ENCODE measurements around the gene NAV3. TPM values are rescaled to one million over a fixed set of nuclear protein-coding genes. Genes with fewer than 3 reads are reported as not detected.

NAV3 gene
- total RNA-seq, 1 experiment from 2014 or later: 3.0 TPM

DNA sequence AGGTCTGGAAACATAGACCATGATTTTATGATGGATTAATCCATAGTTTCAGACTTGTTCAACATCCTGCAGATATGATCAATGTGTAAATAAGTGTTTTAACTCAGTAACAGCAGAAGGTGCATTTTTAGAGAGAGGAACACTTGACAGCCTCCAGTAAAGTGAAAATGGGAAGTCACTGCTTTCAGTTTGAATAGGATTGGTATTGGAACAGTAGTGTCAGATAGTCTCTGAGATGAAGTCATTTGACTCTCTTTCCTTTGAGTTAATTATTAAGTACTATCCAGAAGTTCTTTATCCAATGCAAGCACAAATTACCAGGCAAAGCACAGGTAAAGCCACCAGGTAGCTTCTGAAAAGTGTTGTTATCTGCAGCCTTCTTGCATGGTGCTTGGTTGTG, 14.5 kb upstream of the NAV3 start:
- no peak overlapping the region for H3K4me3 Mint-ChIP-seq
- Histone ChIP-seq H3K18ac (ENCODE audit: insufficient read length, low read depth, low read length) (no peak overlapping the region), H2BK20ac (ENCODE audit: low read depth, low read length, poor library complexity, severe bottlenecking) (no peak overlapping the region), H2BK15ac (ENCODE audit: low read depth, low read length) (no peak overlapping the region), H3K79me1 (ENCODE audit: insufficient read depth, low read depth, low read length, poor library complexity, severe bottlenecking) (no peaks in the 10 kb centered on the region), H3K79me2 (ENCODE audit: insufficient read depth, low read length) (no peaks in the 10 kb centered on the region), H3K9me3 (ENCODE audit: control insufficient read depth, low read depth, low read length) (no peaks in the 10 kb centered on the region), H4K5ac (ENCODE audit: insufficient read length, low read depth, low read length) (no peak overlapping the region), H4K91ac (ENCODE audit: insufficient read length, low read depth, low read length) (no peak overlapping the region), H3K4me1 (ENCODE audit: insufficient read depth, low read length) (no peaks in the 10 kb centered on the region), H3K27ac (ENCODE audit: insufficient read length, low read depth, low read length) (no peak overlapping the region), H2AK5ac (ENCODE audit: insufficient read length, low read length) (no peak overlapping the region), H2BK120ac (ENCODE audit: low read depth, low read length, poor library complexity, severe bottlenecking) (no peak overlapping the region), H3K14ac (ENCODE audit: insufficient read depth, low read length) (no peak overlapping the region), H3T11ph (ENCODE audit: low read length) (no peak overlapping the region), H4K8ac (replicated peaks; ENCODE audit: insufficient read length, low read depth, low read length) (no peak overlapping the region), H3K27me3 (ENCODE audit: insufficient read depth, low read length) (no peaks in the 10 kb centered on the region), H2AFZ (ENCODE audit: low read length) (no peak overlapping the region), H3K23ac (ENCODE audit: insufficient read length, low read depth, low read length) (no peak overlapping the region), H3K23me2 (ENCODE audit: insufficient read length, low read depth, low read length, poor library complexity, severe bottlenecking) (no peaks in the 10 kb centered on the region), H2BK12ac (ENCODE audit: insufficient read length, low read depth, low read length) (no peak overlapping the region), H4K20me1 (ENCODE audit: control insufficient read depth, insufficient read depth, insufficient read length) (no peaks in the 10 kb centered on the region), H3K9ac (ENCODE audit: extremely low read depth, insufficient read length, low read length) (no peak overlapping the region), H3K4me2 (ENCODE audit: insufficient read depth, insufficient read length, low read length) (no peak overlapping the region), H3K4ac (ENCODE audit: low read depth, low read length) (no peak overlapping the region), H3K56ac (ENCODE audit: insufficient read length, low read depth, low read length) (no peak overlapping the region), H2BK5ac (ENCODE audit: insufficient read length, low read length) (no peak overlapping the region)
- H3K27ac Mint-ChIP-seq: no peak overlapping the region
- peaks cover 7 to 8% of the 10 kb centered on the region in 2 experiments; a peak in 2 of 4 replicates for H3K4me1 Mint-ChIP-seq
- H3K36me3 Mint-ChIP-seq (ENCODE audit: insufficient read depth in 1 of 3, low read depth in 3 of 3): no peaks in the 10 kb centered on the region
- TF ChIP-seq, protein P1, sequence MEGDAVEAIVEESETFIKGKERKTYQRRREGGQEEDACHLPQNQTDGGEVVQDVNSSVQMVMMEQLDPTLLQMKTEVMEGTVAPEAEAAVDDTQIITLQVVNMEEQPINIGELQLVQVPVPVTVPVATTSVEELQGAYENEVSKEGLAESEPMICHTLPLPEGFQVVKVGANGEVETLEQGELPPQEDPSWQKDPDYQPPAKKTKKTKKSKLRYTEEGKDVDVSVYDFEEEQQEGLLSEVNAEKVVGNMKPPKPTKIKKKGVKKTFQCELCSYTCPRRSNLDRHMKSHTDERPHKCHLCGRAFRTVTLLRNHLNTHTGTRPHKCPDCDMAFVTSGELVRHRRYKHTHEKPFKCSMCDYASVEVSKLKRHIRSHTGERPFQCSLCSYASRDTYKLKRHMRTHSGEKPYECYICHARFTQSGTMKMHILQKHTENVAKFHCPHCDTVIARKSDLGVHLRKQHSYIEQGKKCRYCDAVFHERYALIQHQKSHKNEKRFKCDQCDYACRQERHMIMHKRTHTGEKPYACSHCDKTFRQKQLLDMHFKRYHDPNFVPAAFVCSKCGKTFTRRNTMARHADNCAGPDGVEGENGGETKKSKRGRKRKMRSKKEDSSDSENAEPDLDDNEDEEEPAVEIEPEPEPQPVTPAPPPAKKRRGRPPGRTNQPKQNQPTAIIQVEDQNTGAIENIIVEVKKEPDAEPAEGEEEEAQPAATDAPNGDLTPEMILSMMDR (conservative IDR thresholded peaks at IDR 0.05): no peak
- no peaks in the 10 kb centered on the region for H3K9me3 Mint-ChIP-seq
- no peak for DNase-seq
- H3K27me3 Mint-ChIP-seq (ENCODE audit: low read depth): no peaks in the 10 kb centered on the region
